Breast epithelium (tissue), 3 donors: ENCODE data around the gene HBB.

Experiments
- POLR2A ChIP-seq: fragments of 450-650 bp; IDR thresholded peaks from one replicate; pipeline ENCODE4 v1.6.1; 2016; ENCODE audit warnings: antibody characterized with exemption, mild to moderate bottlenecking, moderate library complexity
- POLR2AphosphoS5 ChIP-seq, 3 donors: sonication (generic); formaldehyde crosslinking; IDR thresholded peaks; one replicate each; pipeline ENCODE4 v1.6.1; 2017; ENCODE audit warnings: antibody characterized with exemption in 3 of 3
- TF ChIP-seq, protein P1 (sequence below), 3 donors: fragments of 450-650 bp; IDR thresholded peaks; one replicate each; pipeline ENCODE4 v1.5.1; 2016 to 2017; ENCODE audit warnings: antibody characterized with exemption in 3 of 3, mild to moderate bottlenecking in 3 of 3, moderate library complexity in 3 of 3

DNA sequence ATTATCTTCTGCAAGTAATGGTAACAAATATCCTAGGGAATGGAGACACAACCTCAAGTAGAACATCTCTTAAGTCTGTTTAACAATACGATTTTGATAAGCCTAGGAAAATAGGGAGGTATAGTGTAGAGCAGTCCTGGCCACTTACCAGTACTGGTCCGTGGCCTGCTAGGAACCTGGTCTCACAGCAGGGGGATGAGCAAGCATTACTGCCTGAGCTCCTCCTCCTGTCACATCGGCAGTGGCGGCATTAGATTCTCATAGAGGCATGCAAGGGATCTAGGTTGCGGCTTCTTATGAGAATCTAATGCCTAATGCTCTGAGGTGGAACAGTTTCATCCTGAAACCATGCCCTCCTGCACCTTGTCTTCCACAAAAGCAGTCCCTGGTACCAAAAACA, 30.8 kb downstream of the HBB start:
- TF ChIP-seq, protein P1, sequence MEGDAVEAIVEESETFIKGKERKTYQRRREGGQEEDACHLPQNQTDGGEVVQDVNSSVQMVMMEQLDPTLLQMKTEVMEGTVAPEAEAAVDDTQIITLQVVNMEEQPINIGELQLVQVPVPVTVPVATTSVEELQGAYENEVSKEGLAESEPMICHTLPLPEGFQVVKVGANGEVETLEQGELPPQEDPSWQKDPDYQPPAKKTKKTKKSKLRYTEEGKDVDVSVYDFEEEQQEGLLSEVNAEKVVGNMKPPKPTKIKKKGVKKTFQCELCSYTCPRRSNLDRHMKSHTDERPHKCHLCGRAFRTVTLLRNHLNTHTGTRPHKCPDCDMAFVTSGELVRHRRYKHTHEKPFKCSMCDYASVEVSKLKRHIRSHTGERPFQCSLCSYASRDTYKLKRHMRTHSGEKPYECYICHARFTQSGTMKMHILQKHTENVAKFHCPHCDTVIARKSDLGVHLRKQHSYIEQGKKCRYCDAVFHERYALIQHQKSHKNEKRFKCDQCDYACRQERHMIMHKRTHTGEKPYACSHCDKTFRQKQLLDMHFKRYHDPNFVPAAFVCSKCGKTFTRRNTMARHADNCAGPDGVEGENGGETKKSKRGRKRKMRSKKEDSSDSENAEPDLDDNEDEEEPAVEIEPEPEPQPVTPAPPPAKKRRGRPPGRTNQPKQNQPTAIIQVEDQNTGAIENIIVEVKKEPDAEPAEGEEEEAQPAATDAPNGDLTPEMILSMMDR (IDR thresholded peaks at IDR 0.05), result no peak
- TF ChIP-seq POLR2AphosphoS5 (IDR thresholded peaks at IDR 0.05), result no peak
- no peak for TF ChIP-seq POLR2A
